GM19099 (cell line): ENCODE data around the gene CNTNAP2.

Source experiments
- POLR2A ChIP-seq: IDR thresholded peaks from 3 replicates; pipeline ENCODE4 v1.6.1; 2011; ENCODE audit warnings: low read depth; ENCODE audit not compliant: insufficient read length; ENCODE audit errors: extremely low read depth

Gene CNTNAP2

GRCh38 chr7:147411096-147411495 lies 1294.5 kb downstream of the CNTNAP2 start:
- TF ChIP-seq POLR2A = no peak

GRCh38 chr7:147412109-147412508 lies 1295.5 kb downstream of the CNTNAP2 start:
- no peak for TF ChIP-seq POLR2A

GRCh38 chr7:147412782-147413556 lies 1296.4 kb downstream of the CNTNAP2 start:
- no peak for TF ChIP-seq POLR2A

GRCh38 chr7:147413557-147413870 lies 1296.9 kb downstream of the CNTNAP2 start:
- TF ChIP-seq POLR2A = no peak

GRCh38 chr7:147415991-147416390 lies 1299.4 kb downstream of the CNTNAP2 start:
- no peak for TF ChIP-seq POLR2A

- no peak for TF ChIP-seq POLR2A
Measured at GRCh38 chr7:147418966-147419365, 1302.4 kb downstream of the CNTNAP2 start.

GRCh38 chr7:147423875-147424274 lies 1307.3 kb downstream of the CNTNAP2 start:
- no peak for TF ChIP-seq POLR2A

- no peak for TF ChIP-seq POLR2A
Measured at GRCh38 chr7:147428075-147428474, 1311.5 kb downstream of the CNTNAP2 start.

GRCh38 chr7:147429961-147430360 lies 1313.4 kb downstream of the CNTNAP2 start:
- TF ChIP-seq POLR2A = no peak

GRCh38 chr7:147432079-147432478 lies 1315.5 kb downstream of the CNTNAP2 start:
- TF ChIP-seq POLR2A = no peak

GRCh38 chr7:147432576-147432975 lies 1316.0 kb downstream of the CNTNAP2 start:
- no peak for TF ChIP-seq POLR2A

GRCh38 chr7:147436718-147437117 lies 1320.1 kb downstream of the CNTNAP2 start:
- no peak for TF ChIP-seq POLR2A

GRCh38 chr7:147438216-147438615 lies 1321.6 kb downstream of the CNTNAP2 start:
- no peak for TF ChIP-seq POLR2A

- TF ChIP-seq POLR2A = no peak
Measured at GRCh38 chr7:147443942-147444341, 1327.3 kb downstream of the CNTNAP2 start.

- no peak for TF ChIP-seq POLR2A
Measured at GRCh38 chr7:147452816-147453215, 1336.2 kb downstream of the CNTNAP2 start.

GRCh38 chr7:147465223-147465622 lies 1348.6 kb downstream of the CNTNAP2 start:
- no peak for TF ChIP-seq POLR2A

- no peak for TF ChIP-seq POLR2A
Measured at GRCh38 chr7:147472556-147472955, 1356.0 kb downstream of the CNTNAP2 start.
